ENCODE measurements around the gene SCARB2.
A peak's percentile ranks its signal among the peaks of the same experiment; 100 is the strongest.

Gene SCARB2

GRCh38 chr4:76198411-76199237 lies 15.0 kb downstream of the SCARB2 start:
- DNase-seq (ENCODE audit: low read depth) = no peak

GRCh38 chr4:76197971-76198410 lies 15.6 kb downstream of the SCARB2 start:
- DNase-seq (ENCODE audit: low read depth) = no peak

GRCh38 chr4:76197031-76197743 lies 16.4 kb downstream of the SCARB2 start:
- DNase-seq (ENCODE audit: low read depth) = no peak

- DNase-seq (ENCODE audit: low read depth) = no peak
These were observed 17.2 kb downstream of the SCARB2 start for GRCh38 chr4:76196376-76196775.

- no peak for DNase-seq (ENCODE audit: low read depth)
These were observed 18.3 kb downstream of the SCARB2 start for GRCh38 chr4:76195326-76195725.

- no peak for DNase-seq (ENCODE audit: low read depth)
These were observed 19.3 kb downstream of the SCARB2 start for GRCh38 chr4:76194325-76194724.

- no peak for DNase-seq (ENCODE audit: low read depth)
These were observed 21.4 kb downstream of the SCARB2 start for GRCh38 chr4:76192236-76192635.

GRCh38 chr4:76188557-76188956 lies 25.1 kb downstream of the SCARB2 start:
- no peak for DNase-seq (ENCODE audit: low read depth)

GRCh38 chr4:76188149-76188548 lies 25.5 kb downstream of the SCARB2 start:
- no peak for DNase-seq (ENCODE audit: low read depth)

GRCh38 chr4:76187152-76187551 lies 26.5 kb downstream of the SCARB2 start:
- DNase-seq (ENCODE audit: low read depth) = no peak

GRCh38 chr4:76182463-76182862 lies 31.2 kb downstream of the SCARB2 start:
- DNase-seq (ENCODE audit: low read depth) = no peak

- peak; percentile 51 for DNase-seq (ENCODE audit: low read depth)
These were observed 34.0 kb downstream of the SCARB2 start for GRCh38 chr4:76179398-76180318.

GRCh38 chr4:76178296-76178695 lies 35.3 kb downstream of the SCARB2 start:
- DNase-seq (ENCODE audit: low read depth) = no peak

GRCh38 chr4:76177709-76178108 lies 35.9 kb downstream of the SCARB2 start:
- DNase-seq (ENCODE audit: low read depth) = no peak

- no peak for DNase-seq (ENCODE audit: low read depth)
These were observed 38.3 kb downstream of the SCARB2 start for GRCh38 chr4:76175336-76175735.

- DNase-seq (ENCODE audit: low read depth) = no peak
These were observed 39.4 kb downstream of the SCARB2 start for GRCh38 chr4:76174216-76174615.

- no peak for DNase-seq (ENCODE audit: low read depth)
These were observed 44.9 kb downstream of the SCARB2 start for GRCh38 chr4:76168688-76169087.

GRCh38 chr4:76166480-76166879 lies 47.1 kb downstream of the SCARB2 start:
- no peak for DNase-seq (ENCODE audit: low read depth)

- DNase-seq (ENCODE audit: low read depth) = no peak
These were observed 53.3 kb downstream of the SCARB2 start for GRCh38 chr4:76160355-76160754.

- no peak for DNase-seq (ENCODE audit: low read depth)
These were observed 57.0 kb downstream of the SCARB2 start for GRCh38 chr4:76156635-76157034.

- no peak for DNase-seq (ENCODE audit: low read depth)
These were observed 57.6 kb downstream of the SCARB2 start for GRCh38 chr4:76155979-76156378.

GRCh38 chr4:76153356-76153755 lies 60.3 kb downstream of the SCARB2 start:
- no peak for DNase-seq (ENCODE audit: low read depth)

Data from stimulated activated CD8-positive, alpha-beta memory T cell treated with anti-CD3 and anti-CD28 coated beads, Interleukin-12 subunit alpha, Interleukin-12 subunit beta, amount 100 ng/mL, for 4 hours (primary cell).